Muscle of arm (tissue), 12 donors: ENCODE results near the gene VWA8. TPM values are rescaled to one million over a fixed set of nuclear protein-coding genes. Genes with fewer than 3 reads are reported as not detected.
"Not testable (repeated sequence)": the region's sequence is repeated elsewhere in the genome, so short reads cannot be mapped to it uniquely, and the experiment has no call there.

Source experiments
- DNase-seq: peaks from one replicate; pipeline ENCODE4 v3.0.0-alpha.2; 2013
- polyA plus RNA-seq, 12 donors: library from polyadenylated mRNA; unstranded; fragments of 120-200 nt; gene quantifications; one replicate each; pipeline ENCODE4 v1.2.1, GENCODE V29; 2013; ENCODE audit not compliant: insufficient read length in 12 of 12

The VWA8 gene
- polyA plus RNA-seq, 12 donors, result 8.4 to 11.6 (median 10.4) TPM; not detected in 1

- DNase-seq, result no peak
Observed at GRCh38 chr13:41854758-41855157, 106.2 kb downstream of the VWA8 start.

DNA sequence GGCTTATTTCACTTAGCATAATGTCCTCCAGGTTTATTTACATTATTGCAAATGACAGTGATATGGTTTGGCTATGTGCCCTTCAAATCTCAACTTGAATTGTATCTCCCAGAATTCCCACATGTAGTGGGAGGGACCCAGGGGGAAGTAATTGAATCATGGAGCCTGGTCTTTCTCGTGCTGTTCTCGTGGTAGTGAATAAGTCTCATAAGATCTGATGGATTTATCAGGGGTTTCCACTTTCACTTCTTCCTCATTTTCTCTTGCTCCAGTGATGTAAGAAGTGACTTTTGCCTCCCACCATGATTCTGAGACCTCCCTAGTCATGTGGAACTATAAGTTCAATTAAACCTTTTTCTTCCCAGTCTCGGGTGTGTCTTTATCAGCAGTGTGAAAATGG is 109.6 kb downstream of the VWA8 start:
- no peak for DNase-seq

- no peak for DNase-seq
Observed at GRCh38 chr13:41848435-41849255, 112.3 kb downstream of the VWA8 start.

DNA sequence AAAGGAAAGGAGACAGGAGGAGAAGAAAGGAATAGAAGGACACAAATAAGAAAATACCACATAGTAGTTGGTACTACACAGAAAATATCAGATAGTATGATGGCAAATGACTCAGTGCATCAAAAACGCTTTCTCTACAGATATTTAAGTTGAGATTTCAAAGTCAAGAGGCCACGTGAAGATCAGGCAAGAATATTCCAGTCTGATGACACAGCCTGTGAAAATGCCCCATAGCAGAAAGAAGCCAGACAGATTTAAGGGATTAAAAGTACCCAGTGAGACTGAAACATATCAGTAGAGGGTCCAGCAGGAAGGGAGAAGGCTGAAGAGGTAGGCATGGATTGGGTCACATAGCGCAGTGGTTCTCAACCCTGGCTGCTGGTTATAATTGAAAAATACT is 113.7 kb downstream of the VWA8 start:
- DNase-seq, result no peak

DNA sequence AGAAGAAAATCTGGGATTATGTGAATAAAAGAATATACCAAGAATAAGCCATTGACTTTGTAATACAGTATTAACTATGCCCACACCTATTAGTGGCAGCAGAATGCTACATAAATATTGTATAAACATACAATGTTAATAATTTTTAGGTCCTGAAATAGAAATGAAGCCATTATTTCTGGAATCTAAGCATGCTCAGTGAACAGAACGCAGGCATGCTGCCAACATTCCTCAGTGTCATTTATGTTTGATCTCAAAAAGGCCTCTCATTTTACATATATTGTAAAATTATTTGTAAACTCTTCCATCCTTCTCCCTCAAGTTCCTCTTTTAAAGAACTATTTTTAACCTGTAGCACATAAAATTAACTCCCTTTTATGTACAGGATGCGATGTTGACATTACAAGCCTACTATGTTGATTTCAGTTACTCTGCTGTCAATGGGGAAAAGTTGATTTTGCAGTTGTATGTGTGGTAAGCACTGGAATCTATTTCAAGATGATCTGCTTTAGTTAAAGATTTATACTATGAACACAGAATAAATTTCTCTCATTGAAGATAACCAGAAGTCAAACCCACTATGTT is 118.8 kb downstream of the VWA8 start:
- DNase-seq, result no peak

GRCh38 chr13:41837629-41838028 is 123.3 kb downstream of the VWA8 start:
- DNase-seq, result no peak

- no peak for DNase-seq
Observed at GRCh38 chr13:41835871-41836270, 125.0 kb downstream of the VWA8 start.

- not testable (repeated sequence) for DNase-seq
Observed at GRCh38 chr13:41834697-41835096, 126.2 kb downstream of the VWA8 start.

DNA sequence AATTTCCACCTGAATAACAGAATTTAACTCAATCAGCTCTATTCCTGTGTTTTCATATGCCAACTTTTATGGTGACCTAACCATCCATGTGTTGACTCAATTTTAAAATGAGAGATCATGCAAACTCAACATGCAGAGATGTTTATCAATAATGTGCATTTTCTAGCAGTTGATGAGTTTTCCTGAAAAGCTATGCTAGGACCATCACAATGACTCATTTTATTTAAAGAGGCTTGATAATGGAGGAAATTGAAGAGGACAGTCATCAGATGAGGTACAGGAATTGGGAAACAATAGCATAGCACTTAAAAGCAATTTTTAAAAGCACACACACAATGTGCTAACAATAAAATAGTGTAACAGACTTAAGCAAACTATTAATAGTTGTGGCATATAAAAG is 127.1 kb downstream of the VWA8 start:
- DNase-seq, result no peak

DNA sequence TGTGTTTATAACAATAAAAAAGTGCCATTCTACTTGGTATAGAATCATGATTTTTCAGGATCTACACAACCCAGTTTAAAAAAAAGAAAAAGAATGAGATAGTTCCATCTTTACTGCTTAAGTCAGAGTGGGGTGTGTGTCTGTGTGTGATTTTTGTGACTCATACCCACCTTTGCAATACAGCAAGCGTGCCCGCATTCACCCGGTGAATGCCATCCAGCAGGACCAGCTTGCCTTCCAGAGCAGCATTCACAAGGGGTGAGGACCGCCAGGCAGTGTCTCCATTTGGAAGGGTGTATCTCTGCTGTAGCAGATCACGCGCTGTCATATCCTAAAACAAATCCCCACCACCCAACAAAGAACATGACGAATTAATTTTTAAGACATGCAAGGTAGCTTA is 127.7 kb downstream of the VWA8 start:
- DNase-seq, result no peak

DNA sequence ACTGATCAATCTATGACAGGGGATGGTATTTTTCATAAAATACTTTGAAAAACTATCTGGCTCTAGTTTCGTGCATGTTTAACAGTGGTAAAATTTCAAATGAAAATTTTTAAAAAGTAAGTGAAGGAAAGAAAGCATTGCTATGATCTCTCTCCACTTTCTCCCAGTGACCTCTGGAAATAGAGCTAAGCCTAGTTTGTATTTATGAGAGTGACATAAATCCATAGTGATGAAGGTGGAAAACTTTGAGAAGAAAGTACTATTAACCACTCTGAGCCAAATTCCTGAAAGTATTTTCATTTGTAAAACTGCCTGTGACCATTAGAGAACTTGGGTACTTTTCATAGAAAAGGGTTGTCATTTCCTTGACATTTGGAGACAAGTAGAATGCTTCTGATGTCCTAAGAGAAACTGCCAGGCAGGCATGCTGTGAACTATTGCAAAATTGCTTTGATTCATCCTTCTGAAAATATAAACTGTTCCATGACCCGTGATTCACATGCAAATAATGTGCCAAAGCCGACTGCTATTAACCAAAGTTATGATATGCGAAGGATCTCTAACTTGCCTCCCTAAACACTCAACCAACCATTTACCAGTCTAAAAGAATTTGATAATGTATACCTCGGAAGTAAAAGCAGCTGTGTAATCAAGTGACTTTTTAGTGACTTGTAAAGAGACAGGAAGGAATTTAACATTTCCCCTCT is 133.2 kb downstream of the VWA8 start:
- DNase-seq, result no peak

DNA sequence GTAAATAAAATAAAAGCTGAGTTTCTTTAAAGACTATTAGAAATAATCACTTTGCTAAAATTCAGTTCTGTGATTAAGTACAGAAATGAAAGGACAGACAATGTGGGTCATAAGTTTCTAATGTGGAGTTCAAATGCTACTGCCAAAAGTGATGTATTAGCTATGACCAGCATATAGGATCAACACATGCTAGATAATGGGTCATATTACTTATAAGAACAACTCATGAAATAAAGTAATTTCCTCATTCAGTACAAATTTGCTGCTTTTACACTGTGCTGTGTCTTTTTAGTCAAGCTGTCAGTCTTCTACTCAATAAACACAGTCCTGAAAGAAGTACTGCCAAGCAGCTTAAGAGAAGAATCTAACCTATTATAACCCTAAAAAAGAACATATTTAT is 135.2 kb downstream of the VWA8 start:
- DNase-seq, result no peak

GRCh38 chr13:41823476-41823875 is 137.4 kb downstream of the VWA8 start:
- DNase-seq, result no peak

DNA sequence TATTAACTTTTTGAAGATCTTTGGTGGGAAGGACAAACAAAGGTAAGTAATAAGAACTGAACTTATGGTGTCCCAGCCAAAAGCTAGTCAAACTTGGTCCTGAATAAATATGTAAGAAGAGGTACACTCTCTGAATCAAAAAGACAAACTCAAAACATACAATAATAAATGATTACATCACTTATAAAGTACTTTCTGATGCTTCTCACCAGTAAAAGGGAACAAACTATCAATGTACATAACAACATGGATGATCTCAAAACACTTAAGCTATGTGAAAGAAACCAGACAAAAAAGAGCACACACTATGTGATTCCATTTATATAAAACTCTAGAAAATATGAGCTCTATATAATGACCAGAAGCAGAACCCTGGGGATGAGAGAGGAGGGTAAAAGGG is 138.3 kb downstream of the VWA8 start:
- DNase-seq, result no peak

DNA sequence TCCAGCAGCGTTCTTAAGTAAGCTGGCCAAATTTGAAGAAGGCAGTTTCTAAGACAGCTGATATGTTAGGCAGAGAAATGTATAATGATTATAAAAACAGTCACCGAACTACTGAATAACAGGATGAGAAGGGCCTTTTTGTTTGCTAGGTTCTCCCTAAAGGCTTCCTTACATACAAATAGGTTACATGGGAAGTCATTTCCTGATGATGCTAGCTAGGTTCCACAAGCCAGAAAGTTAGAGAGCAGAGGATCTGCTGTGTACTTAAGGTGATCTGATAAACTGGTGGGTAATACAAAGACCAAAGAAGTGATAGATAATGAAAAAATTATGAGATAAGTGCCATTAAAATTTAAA is 139.7 kb downstream of the VWA8 start:
- no peak for DNase-seq

DNA sequence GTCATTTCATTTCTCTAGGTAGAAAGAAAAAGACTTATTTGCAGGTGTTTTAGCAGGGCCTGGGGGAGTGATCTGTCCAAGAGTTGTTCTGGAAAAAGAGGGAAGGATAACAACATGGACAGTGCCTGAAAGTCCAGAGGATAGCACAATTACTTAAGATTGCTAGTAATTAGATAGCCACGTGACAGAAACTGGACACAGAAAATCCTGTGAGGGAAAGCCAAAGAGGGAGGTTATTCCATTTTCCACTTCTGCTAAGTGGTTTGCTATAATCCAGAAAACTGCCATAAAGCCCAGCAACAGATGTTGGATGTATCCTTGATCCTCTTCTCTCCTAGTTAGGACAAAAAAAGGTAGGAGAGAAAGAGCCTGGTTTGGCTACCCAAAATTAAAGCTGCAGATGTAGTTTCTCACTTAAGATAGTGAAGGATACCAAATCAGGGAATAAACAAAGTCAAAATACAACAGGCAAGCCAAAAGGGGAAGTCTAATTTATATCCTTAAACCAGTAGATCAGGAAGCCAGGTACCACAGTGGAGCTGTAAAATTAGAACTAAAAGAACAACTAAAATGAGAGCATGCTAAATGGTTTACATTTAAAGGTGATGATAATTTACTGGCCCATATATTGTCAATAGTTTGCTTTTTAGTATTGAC is 140.2 kb downstream of the VWA8 start:
- DNase-seq, result no peak

GRCh38 chr13:41816057-41816456 is 144.9 kb downstream of the VWA8 start:
- DNase-seq, result no peak

GRCh38 chr13:41813426-41813825 is 147.5 kb downstream of the VWA8 start:
- DNase-seq, result no peak

GRCh38 chr13:41812851-41813250 is 148.1 kb downstream of the VWA8 start:
- DNase-seq, result no peak

GRCh38 chr13:41812237-41812636 is 148.7 kb downstream of the VWA8 start:
- DNase-seq, result no peak

- no peak for DNase-seq
Observed at GRCh38 chr13:41811588-41812021, 149.3 kb downstream of the VWA8 start.

GRCh38 chr13:41809962-41810361 is 150.9 kb downstream of the VWA8 start:
- no peak for DNase-seq

GRCh38 chr13:41803445-41803735 is 157.5 kb downstream of the VWA8 start:
- not testable (repeated sequence) for DNase-seq
